PFSK-1 (cell line): ENCODE measurements around the gene EXOC4.

ENCODE experiments used
- FOXP2 ChIP-seq: optimal IDR thresholded peaks from 2 replicates; pipeline ENCODE3; 2011; ENCODE audit warnings: borderline replicate concordance, control low read depth, inconsistent platforms; ENCODE audit not compliant: insufficient read depth; ENCODE audit errors: extremely low read length, extremely low read depth
- POLR2AphosphoS5 ChIP-seq: IDR thresholded peaks from 2 replicates; pipeline ENCODE4 v1.6.1; 2012; ENCODE audit warnings: low read depth, mild to moderate bottlenecking, control low read depth, low read length, moderate library complexity
- SIN3A ChIP-seq: IDR thresholded peaks from 2 replicates; pipeline ENCODE4 v1.6.1; 2012; ENCODE audit warnings: mild to moderate bottlenecking, low read length, moderate library complexity, borderline replicate concordance; ENCODE audit not compliant: insufficient read depth
- TAF1 ChIP-seq: IDR thresholded peaks from 2 replicates; pipeline ENCODE4 v1.6.1; 2012; ENCODE audit warnings: low read length, control low read depth, borderline replicate concordance; ENCODE audit not compliant: insufficient read depth

- TF ChIP-seq SIN3A: no peak
- no peak for TF ChIP-seq TAF1
- TF ChIP-seq POLR2AphosphoS5: no peak
- TF ChIP-seq FOXP2: no peak
Measured at GRCh38 chr7:133344275-133344674, 91.4 kb downstream of the EXOC4 start.
